ENCODE results near the gene MAB21L4.
A peak's percentile ranks its signal among the peaks of the same experiment; 100 is the strongest.

MAB21L4 gene

DNA sequence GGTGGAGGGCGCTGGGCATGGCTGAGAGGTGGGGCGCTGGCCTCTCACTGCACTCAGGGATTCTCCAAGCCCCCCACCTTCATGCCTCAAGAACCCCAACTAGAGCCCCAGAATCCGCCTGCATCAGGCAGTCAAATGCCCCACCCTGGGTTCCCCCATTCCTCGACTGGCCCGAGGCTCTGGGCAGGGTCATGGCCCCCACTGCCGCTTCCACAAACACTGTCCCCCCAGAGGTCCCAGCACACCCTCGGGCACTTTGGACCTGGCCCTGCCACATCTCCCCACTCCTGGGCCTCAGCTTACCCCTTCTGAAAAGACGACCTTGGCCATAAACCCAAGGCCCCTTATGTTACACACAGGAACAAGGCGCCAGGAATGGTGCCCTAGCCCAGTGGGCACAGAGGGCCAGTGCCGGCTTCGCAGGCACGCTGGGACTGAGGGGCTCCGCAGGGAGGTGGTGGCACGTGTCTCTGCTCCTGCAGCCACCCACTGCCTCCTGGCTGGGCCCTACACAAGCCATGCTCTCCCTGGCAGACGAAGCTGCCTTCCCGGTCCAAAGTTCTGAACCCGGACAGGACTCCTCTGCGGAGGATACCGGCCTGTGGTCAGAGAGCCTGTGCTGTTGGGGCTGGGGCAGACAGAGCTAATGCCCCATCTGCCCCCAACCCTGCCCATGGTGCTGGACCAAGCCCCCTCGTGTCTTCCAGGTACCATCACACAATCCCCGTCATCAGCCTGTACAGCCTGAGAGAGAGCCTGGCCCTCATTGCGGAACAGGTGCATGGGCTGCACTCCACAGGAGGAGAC lies 20.5 kb downstream of the MAB21L4 start:
- no peak for DNase-seq

DNA sequence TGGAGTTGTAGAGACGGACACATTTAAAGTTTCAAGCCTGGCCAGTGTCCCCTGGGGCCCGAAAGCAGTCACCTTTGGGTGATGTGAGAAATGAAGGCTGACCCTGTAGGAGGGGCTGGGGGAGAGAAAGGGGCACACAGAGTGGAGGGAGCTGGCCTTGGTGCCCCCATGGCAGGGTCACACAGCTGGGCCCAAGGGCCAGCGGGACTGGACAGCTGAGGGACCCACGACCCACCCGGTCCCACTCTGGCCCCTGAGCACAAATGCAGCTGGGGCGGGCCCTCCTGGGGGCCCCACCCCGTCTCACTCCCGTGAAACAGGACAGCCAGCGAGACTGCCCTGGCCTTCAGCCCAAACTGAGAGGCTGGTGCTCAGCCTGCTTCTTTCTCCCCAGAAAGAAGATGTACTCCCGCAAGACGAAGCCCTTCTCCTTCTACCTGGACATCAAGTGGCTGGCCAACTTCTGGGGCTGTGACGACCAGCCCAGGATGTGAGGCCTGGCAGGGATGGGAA lies 21.2 kb downstream of the MAB21L4 start:
- no peak for DNase-seq

DNA sequence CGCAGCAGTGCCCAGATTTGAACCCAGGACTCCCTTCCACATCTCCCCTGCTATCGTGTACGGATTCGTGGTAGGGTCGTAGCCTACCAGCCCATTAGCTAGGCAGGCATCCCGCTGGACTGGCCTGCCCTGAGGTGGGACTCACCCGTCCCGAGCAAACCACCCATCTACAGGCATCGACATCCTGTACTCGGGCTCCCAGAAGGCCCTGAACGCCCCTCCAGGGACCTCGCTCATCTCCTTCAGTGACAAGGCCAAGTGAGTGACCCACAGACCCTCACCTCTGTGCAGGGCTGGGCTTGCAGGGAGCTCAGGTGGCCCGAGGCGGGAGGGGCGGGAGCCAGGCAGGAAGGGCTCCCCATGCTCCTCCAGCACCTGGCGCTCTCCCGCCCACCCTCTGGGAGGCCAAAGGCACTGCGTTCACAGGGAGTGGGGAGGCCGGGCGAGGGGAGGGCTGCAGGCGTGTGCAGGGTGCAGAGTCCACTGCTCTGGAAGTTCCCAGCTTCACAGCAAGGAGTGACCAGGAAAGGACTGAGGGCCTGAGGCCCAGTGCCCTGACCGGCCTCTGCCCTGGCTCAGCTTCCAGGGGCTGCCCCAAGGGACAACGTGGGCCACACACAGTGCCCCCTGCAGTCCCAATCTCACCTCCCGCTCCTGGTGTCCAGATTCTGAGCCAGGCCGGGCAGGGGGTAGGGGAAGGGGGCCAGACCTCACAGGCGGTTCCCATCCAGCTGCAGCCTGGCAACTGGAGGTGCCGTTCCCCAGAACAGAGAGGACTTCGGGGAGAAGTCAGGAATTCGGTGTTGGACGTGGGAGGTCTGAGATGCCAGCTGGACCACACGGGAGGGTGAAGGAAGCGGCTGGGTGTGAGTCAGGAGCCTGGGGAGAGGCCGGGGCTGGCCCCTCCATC lies 21.9 kb downstream of the MAB21L4 start:
- no peak for DNase-seq

DNA sequence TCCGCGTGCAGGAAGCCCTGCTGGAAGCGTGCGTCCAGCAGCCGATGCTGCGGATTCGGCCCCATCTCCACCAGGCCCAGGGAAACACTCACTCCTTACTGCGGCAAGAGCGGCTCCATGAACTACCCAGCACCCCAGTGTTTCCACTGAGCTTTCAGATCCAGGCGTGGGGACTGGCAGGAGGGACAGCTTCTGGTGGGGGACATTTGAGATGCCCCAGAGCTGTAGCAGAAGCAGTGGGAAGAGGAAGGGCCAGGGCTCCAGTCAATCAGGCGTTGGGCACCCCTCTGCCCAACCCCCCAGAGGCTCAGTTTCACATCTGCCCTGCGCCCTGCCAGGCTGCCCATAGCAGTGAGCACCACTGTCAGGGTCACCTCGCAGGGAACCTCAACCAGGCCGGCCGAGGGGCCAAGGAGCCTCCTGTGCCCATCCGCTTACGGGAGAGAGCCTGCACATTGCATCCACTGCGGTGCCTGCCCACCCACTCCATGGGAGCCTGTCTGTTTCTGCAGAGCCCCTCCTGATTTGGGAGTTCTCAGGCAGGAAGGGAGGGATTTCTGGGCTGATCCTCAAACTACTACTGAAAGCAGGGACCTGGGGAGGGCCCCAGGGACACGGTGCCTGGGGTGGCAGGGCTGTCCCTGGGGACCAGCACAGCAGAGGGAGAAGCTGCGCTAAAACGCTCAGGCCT lies 22.7 kb downstream of the MAB21L4 start:
- DNase-seq: no peak

DNA sequence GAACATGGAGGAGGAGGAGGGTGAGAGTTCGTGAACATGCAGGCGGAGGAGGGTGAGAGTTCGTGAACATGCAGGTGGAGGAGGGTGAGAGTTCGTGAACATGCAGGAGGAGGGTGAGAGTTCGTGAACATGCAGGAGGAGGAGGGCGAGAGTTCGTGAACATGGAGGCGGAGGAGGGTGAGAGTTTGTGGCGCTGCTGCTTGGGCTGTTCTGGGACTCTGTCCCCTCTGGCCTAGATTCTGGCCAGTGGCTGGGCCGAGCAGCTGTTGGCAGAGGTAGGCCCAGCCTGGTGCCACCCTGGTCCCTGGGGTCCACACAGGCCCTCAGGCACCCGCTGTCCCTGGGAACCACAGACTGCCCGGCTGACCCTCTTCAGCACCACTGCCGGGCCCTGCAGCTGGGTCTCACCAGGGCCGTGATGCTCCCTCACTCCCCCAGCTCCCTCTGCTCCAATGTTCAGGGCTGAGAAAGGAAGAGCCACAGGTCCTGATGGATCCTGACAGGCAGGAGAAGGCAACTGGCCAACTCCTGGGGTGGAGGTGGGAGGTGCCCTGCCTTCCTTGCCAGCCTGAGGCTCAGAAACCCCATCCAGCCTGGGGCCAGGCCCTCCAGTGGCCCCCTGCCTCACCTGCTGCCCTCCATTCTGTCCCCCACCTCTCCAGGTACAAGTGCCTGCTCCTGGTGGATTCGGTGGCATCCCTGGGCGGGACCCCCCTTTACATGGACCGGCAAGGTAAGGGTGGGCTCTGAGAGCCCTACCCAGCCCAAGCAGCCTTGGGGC lies 23.4 kb downstream of the MAB21L4 start:
- DNase-seq: no peak

DNA sequence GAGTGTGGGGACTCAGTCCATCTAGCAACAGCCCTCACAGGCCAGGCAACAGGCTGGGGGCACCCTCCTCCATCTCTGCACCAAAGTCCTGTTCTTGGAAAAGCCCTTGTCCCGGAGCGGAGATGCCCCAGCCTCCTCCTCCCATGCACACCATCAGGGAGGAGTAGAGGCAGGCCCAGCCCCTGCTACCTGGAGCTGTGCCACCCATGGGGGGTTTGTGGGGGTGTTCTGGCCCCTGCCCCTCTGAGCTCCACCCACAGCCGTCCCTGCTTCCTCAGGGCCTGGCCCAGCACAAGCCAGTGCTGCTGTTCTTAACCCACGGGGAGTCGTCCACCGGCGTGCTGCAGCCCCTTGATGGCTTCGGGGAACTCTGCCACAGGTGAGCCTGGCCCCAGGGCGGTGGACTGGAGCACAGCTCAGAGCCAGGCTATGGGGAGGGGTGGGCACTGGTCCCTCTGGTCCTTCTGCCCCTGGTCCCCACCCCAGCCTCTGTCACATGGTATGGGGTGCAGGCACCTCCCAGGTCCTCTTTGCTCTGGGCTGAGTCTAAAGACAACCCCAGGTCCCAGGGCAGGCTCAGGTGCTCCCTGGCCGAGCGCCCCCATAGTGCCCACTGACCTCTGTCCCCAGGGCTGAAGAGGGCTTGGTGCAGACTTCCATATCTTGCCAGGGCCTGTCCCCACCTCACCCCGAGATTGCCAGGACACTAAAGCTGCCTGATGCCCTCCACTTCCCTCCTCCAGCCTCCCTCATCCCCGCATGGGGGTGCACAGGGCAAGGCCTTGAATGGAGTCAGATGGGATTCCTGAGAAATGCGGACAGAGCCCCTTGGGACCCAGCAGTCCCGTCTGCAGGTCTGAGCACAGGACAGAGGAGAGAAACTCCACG lies 24.6 kb downstream of the MAB21L4 start:
- no peak for DNase-seq

DNA sequence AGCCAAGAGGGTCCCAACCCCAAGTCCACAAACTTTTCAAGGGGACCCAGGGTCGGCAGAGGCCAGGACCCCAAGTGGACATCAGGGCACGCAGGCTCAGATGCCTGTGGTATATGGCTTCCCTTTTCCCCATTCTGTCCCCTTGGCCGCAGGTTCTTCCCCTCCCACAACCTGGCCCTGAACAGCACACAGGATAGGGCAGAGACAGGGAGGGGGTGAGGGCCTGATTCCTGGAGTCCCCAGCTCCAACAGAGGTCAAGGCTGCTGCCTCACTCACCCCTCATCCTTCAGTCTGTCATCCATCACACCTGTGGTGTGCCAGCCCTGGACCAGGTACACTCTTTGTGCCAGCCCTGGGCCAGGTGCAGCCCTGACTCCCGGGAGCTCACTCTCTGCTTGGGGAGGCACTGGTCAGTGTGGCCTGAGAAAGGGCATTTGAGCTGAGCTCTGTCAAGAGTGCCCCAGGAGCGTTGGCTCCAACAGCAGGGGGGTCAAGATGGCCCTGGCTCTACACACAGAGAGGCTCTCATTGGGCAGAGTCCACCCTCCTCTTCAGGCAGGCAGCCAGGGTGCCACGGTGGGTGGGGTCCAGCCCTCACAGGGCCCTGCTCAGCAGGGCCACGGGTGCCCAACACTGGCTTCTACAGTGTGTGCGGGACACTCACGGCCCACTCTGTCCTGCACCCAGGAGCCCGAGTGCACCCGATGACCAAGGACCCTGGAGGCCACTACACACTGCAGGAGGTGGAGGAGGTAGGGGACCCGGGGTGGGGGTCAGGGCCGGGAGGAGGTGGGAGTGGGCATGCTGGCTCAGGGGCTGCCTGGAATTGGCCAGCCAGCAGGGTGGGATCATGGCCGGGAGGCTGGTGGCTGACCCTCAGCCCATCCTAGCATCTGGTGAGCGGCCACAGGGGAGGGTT lies 25.7 kb downstream of the MAB21L4 start:
- DNase-seq: no peak

DNA sequence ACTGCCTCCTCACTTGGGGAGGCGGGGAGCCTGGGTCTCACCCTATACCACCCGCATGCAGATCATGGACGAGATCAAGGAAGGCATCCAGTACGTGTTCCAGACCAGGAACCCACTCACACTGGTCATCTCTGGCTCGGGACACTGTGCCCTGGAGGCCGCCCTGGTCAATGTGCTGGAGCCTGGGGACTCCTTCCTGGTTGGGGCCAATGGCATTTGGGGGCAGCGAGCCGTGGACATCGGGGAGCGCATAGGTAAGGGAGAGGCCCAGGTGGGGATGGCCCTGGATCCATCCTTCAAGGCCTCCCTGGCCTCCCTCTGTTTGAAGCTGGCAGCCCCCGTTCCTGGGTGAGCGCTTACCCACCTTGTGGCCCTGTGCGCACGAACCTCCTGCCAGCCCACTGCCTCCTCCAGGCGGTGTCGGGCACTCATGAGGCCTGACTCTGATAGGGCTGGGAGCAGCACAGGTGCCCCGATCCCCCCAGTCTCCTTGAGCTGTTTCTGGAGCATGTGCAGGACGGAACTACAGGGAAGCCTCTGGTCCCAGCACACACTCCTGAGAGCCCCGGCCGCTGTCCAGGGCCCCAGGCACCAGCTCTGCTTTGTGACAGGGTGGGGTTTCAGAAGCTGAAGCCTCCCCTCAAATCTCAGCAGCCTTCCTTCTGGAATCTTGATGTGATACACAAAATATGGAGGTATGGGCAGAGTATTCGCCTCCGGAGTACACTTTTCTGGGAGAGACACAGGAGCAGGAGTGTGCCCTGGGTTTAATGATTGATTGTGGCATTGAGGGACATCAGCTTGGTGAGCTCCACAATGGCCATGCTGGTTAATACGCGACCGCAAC lies 26.6 kb downstream of the MAB21L4 start:
- no peak for DNase-seq

DNA sequence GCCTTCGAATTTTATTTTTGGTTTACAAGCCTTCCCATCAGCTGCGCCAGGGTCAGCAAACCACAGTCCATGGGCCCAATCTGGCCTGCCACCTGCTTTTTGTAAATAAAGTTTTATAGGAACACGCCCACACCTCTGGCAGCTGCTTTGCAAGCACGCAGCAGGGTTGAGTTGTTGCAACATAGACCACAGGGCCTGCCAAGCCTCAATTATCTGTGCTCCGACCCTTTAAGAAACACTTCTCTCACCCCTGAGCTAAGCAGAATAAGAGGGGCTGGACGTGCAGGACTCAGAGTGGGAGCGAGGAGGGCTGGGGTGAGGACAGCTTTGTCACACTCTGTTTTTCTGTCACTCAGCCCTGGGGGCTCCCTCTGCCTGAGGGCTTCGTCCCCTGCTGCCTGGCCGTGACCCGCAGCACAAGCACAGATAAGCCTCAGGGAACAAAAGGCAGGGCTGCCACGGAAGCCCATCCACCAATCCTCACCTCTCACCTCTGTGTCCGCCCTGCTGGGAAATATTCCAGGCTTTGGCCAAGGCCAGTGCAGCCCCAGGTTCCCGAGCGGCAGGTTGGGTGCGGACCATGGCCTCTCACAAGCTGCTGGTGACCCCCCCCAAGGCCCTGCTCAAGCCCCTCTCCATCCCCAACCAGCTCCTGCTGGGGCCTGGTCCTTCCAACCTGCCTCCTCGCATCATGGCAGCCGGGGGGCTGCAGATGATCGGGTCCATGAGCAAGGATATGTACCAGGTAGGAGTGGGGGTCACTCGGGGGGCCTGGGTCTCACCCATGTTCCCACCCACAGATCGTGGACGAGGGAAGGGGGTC lies 27.5 kb downstream of the MAB21L4 start, which contains the start of gene AGXT:
TSS of gene AGXT (plus strand) at position 539 of the 823 bp plus-strand sequence. CDS start at position 581, 42 bp downstream.
- DNase-seq: peak in 1 of 2 experiments; percentile 1

DNA sequence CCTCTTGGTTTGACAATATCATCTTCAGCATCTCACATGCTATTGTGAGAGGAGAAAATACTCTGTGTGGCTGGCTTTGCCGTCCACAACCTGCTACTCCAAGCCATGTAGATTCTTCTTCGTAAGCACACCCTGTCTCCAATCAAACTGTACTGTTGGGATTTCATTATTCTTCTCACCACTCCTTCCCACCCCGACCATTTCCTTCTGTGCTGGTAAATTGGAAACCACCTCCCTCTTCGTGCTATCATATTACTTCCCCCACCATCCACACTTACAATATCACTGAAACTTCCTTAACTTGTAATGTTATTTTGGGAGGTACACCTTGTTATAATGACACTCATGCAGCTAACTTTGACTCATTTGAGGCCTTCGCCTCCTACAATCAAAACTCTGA lies 30.6 kb downstream of the MAB21L4 start:
- DNase-seq: peak in 1 of 2 experiments; percentile 15

DNA sequence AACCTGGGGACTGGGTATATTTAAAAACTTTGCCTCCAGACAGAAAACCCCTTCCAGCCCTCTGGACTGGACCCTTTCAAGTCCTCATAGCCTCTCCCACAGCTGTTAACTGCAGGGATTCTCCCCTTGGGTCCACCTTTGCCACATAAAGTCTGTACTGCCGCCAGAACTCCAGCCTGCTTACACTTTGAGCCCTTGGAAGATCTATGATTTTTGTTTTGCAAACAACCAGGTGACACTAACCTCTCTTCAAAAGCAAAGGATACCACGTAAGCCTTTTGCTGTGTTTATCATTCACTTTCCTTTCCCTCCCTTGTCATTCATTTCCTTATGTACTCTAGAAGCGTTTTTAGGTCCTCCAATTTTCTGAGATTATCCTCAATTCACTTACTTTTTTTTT lies 31.5 kb downstream of the MAB21L4 start:
- DNase-seq: no peak

DNA sequence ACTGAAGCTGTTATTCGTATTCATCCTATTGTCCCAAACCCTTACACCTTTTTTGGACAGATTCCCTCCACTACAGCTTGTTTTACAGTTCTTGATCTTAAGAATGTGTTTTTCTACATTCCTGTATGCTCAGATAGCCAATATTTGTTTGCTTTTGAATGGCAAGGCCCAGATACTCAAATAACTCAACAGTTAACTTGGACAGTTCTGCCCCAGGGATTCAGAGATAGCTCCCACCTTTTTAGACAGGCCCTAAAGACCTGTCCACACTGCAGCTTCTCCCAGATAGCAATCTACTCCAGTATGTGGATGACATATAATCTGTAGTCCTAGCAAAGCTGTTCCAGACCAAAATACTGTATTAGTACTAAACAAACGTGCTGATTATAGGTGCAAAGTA lies 34.4 kb downstream of the MAB21L4 start:
- no peak for DNase-seq

DNA sequence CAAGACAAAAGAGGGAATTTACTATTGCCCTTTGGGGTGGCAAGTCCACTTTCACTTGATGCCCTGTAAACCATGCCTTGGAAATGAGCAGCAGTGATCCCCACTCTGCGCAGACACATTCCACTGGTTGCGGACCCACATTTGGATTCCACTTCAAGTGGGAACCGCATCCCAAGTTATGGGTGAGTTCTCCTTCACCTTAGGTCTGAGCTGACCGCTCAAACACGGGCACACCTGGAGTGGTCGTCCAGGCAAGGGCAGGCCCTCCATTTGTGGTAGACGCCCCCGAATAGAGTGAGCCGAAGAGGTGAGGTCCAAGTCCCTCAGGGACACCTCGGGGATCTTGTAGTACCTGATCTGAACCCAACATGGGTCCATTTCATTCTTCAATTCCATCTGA lies 37.1 kb downstream of the MAB21L4 start:
- no peak for DNase-seq

DNA sequence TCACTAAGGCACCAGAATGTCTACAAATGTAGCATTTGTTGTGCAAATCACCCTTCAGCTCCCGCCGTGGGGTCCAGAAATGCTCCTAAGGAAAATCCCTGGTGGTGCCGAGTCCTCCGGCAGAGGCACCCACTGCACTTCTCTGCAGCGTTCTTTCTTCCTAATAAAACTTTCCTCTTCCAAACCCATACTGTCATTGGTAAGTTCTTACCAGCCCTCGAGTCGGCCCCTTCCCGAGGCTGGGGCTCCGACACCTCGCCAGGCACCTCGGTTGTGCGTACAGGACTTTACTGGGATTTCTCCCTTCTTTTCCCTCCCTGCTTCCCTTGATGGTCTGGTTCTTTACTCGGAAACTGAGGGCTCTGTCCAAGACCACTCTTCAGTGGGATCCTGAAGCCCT lies 37.6 kb downstream of the MAB21L4 start:
- DNase-seq: no peak

DNA sequence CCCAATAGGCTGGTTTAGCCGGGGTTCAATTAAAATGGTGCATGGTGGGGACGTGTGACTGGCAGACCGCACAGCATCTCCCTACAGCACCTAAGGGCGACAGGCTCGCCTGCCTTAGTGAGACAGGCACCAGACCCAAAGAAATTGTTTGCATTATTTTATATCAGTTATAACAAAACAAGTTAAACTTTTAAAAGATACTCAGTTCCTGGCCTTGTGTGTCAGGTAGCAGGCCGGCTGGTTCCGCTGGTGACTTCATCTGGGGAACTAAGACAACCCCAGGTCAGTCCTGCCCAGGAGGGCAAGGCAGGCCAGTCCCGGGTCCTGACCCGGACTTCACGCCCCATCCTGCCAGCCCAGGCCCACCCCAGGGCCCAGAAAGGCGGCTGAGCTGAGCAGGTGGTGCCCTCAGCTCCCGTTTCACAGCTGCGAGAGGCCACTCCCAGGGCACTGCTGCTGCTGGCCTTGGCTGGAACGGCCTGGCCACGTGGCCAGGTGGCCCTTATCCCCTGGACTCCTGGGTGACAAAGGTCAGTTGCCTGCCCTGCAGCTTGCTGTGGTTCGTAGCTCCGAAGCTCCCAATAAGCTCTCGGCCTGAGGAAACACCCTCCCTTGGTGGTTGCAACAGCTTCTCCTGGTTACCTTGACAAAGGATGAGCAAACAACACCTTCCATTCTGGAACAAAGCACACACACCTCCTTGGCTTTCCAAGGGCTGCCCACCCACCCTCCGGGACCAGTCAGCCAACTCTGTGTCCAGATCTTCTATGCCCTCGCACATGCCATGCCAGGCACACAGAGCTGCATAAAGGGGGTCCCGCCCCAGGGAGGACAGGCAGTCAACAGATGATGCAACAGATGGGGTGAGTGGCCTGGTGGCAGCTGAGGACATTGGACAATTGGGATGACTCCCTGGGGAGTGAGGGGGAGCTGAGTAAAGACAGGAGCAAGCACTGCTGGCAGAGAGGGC lies 38.6 kb downstream of the MAB21L4 start:
- DNase-seq: no peak

DNA sequence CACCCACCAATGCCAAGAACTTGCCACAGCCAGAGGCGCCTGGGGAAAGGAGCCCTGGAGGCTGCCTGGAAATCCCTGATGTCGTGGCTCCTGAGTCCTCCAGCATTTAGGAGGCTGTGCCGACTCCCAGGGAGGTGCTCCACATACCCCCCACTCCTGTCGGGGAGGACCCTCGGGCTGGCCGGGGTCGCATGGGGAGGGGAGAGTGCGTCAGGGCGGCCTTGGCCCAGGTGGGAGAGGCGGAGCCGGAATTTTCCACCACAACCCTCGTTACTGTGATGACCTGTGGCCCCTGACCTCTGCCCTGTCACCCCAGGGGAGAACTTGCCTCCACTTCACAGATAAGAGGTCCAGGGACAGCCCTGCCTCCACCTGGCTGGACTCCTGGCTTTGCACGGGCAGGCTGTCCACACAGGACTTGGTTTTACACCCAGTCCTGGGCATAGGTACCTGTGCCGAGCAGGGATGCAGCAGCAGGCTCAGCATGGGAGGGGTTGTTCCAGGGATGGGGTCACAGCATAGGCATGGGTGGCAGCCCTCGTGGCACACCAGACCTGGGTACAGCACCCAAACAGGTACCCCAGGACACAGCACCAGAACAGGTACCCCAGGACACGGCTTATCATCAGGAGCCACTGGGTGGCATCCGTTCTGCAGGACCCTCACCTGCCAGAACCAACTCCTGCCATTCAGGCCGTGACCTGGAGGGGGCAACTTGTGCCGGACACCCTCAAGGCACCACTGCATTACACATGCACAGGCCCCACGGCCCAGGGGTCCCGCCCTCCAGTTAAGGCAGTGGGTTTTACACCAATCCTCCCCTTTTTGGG lies 39.6 kb downstream of the MAB21L4 start:
- DNase-seq: no peak
